Body of pancreas (tissue), 4 donors: ENCODE measurements around the gene NTMT1. TPM values are rescaled to one million over a fixed set of nuclear protein-coding genes. Genes with fewer than 3 reads are reported as not detected.

Source experiments
- ATAC-seq: fragments of 150-250 bp; one replicate; pipeline ENCODE4 v1.9.1; 2016
- DNase-seq, 4 donors: peaks; one replicate each; pipeline ENCODE4 v3.0.0-alpha.2; 2019
- H3K27ac ChIP-seq, 4 donors: fragments of 200-600 bp; sonication (generic); 1 replicate in 3 of 4; 2 replicates in 1 of 4; pipeline versions ENCODE4 v1.5.1 to v1.6.1; 2016 to 2019; ENCODE audit warnings: mild to moderate bottlenecking in 1 of 4, mixed read lengths in 1 of 4, moderate library complexity in 1 of 4
- H3K27me3 ChIP-seq, 2 donors: fragments of 200-600 bp; sonication (generic); one replicate each; pipeline ENCODE4 v1.6.0; 2016; ENCODE audit warnings: mild to moderate bottlenecking in 1 of 2
- H3K36me3 ChIP-seq, 2 donors: fragments of 200-600 bp; sonication (generic); replicated peaks in 1 of 2; 2 replicates each; pipeline ENCODE4 v1.5.1; 2016; ENCODE audit warnings: low read depth in 2 of 2; ENCODE audit not compliant: insufficient read depth in 1 of 2
- H3K4me1 ChIP-seq: fragments of 200-600 bp; sonication (generic); one replicate; pipeline ENCODE4 v1.6.0; 2016
- H3K4me3 ChIP-seq, 2 donors: fragments of 200-600 bp; sonication (generic); 1 replicate in 1 of 2; 2 replicates in 1 of 2; pipeline ENCODE4 v1.5.1; 2016 to 2019
- H3K9me3 ChIP-seq, 3 donors: fragments of 200-600 bp; sonication (generic); 1 replicate in 2 of 3; 2 replicates in 1 of 3; pipeline ENCODE4 v1.5.1; 2016
- POLR2A ChIP-seq, 3 donors: fragments of 450-650 bp; IDR thresholded peaks; one replicate each; pipeline ENCODE4 v1.6.1; 2016; ENCODE audit warnings: antibody characterized with exemption in 3 of 3, mild to moderate bottlenecking in 2 of 3
- WGBS, 2 donors: methylation state at CpG; one replicate each; pipeline ENCODE4 v1.1.5; 2017; 5-methylcytosine and 5-hydroxymethylcytosine counted together
- intact Hi-C: fragments of 100-400 bp; cut with DNase I; formaldehyde crosslinking; loops from one replicate; pipeline ENCODE4 v1.15.1; 2023
- total RNA-seq, 2 donors: library from RNA; depleted of rRNA; stranded (reverse); fragments of >200 nt; gene quantifications; one replicate each; pipeline ENCODE4 v1.1.0, GENCODE V29; 2016
- TF ChIP-seq, protein P1 (sequence below), 7 experiments: fragments of 450-650 bp in 4 of 7; fragments of 200-600 bp in 3 of 7; sonication (generic) in 3 of 7; IDR thresholded peaks; one replicate each; pipeline ENCODE4 v1.5.1; 2016 to 2019; ENCODE audit warnings: antibody characterized with exemption in 7 of 7

NTMT1 gene
- total RNA-seq, 2 donors from 2014 or later, result 11.2 to 14.5 TPM

DNA sequence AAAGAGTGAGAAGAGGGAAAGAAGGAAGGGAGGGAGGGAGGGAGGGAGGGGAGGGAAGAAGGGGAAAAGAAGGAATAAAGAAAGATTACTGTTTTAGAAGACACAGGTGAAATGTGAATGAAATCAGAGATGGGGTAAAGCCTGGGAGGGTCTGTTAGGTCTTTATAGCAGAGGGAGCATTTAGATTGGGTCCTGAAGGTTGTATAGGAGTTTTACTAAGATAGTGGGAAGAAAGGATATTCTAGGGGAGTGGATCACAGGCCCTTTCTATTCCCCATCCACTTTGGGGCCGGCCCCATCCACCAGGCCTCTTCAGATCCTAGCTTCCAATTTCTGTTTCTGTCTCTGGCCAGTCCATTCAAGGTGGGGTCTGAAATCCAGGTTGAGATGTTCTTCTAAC, 40.6 kb upstream of the NTMT1 start:
- WGBS, 2 donors, result 93 to 100% methylated on average over 1 of the region's 1 CpG
- Histone ChIP-seq H3K36me3 (no peaks in the 10 kb centered on the region), H3K4me3 (no peak overlapping the region), H3K27ac (no peak overlapping the region), H3K4me1 (no peaks in the 10 kb centered on the region), H3K27me3 (no peaks in the 10 kb centered on the region), H3K9me3 (no peaks in the 10 kb centered on the region)
- TF ChIP-seq, protein P1, sequence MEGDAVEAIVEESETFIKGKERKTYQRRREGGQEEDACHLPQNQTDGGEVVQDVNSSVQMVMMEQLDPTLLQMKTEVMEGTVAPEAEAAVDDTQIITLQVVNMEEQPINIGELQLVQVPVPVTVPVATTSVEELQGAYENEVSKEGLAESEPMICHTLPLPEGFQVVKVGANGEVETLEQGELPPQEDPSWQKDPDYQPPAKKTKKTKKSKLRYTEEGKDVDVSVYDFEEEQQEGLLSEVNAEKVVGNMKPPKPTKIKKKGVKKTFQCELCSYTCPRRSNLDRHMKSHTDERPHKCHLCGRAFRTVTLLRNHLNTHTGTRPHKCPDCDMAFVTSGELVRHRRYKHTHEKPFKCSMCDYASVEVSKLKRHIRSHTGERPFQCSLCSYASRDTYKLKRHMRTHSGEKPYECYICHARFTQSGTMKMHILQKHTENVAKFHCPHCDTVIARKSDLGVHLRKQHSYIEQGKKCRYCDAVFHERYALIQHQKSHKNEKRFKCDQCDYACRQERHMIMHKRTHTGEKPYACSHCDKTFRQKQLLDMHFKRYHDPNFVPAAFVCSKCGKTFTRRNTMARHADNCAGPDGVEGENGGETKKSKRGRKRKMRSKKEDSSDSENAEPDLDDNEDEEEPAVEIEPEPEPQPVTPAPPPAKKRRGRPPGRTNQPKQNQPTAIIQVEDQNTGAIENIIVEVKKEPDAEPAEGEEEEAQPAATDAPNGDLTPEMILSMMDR (IDR thresholded peaks at IDR 0.05), result no peak
- no peak for TF ChIP-seq POLR2A (IDR thresholded peaks at IDR 0.05)
- no peak for DNase-seq
- no peak for ATAC-seq
- intact Hi-C loops, result no loop called here

DNA sequence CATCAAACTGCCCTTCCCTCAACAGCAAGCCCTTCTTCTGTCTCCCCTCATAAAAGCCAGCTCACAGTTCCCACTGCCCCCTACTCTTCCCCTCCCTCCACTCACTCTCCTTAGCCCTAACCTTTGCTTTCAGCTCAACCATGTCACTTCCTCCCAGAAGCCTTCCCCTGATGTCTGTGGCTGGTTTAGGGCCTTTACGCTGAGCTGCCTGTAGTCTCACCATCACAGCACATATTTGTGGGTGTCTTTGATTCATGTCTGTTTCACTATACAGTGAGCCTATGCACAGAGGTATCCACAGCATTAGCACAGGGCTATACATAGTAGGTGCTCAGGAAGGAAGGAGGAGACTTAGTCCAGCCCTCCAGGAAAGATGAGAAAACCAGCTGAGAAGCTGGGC, 39.7 kb upstream of the NTMT1 start:
- no peak for ATAC-seq
- intact Hi-C loops, result no loop called here
- Histone ChIP-seq H3K9me3 (no peaks in the 10 kb centered on the region), H3K27ac (no peak overlapping the region), H3K4me3 (no peak overlapping the region), H3K27me3 (no peaks in the 10 kb centered on the region), H3K4me1 (no peaks in the 10 kb centered on the region), H3K36me3 (no peaks in the 10 kb centered on the region)
- 84 to 94% methylated on average over 1 of the region's 1 CpG for WGBS, 2 donors
- no peak for DNase-seq
- TF ChIP-seq, protein P1 (IDR thresholded peaks at IDR 0.05), result no peak
- no peak for TF ChIP-seq POLR2A (IDR thresholded peaks at IDR 0.05)

DNA sequence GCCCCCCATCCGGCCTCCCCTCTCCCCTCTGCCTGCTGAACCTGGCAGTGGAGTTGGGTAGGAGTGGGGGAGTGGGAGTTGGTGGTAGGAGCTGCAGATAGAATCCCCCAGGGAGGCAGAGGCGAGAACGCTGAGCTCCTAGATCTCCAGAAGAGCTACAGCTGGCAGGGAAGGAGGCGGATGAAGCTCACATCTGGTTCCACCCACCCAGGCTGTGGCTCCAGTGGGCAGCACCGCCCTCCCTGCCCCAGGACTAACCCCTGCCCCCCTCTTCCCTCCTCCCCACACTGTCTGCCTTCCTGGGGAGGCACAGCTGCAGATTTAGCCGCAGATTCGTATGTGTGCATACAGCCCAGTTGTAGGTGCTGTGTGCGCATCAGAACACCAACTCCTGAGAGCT, 39.3 kb upstream of the NTMT1 start:
- H3K27ac ChIP-seq, result no peak overlapping the region
- H3K36me3 ChIP-seq, result no peaks in the 10 kb centered on the region
- intact Hi-C loops, result no loop called here
- WGBS, 2 donors, result 74 to 88% methylated on average over 5 to 8 of the region's 8 CpGs
- no peak overlapping the region for H3K4me3 ChIP-seq
- TF ChIP-seq, protein P1 (IDR thresholded peaks at IDR 0.05), result no peak
- H3K9me3 ChIP-seq, result no peaks in the 10 kb centered on the region
- H3K27me3 ChIP-seq, result no peaks in the 10 kb centered on the region
- no peak for DNase-seq
- ATAC-seq, result no peak
- H3K4me1 ChIP-seq, result no peaks in the 10 kb centered on the region

DNA sequence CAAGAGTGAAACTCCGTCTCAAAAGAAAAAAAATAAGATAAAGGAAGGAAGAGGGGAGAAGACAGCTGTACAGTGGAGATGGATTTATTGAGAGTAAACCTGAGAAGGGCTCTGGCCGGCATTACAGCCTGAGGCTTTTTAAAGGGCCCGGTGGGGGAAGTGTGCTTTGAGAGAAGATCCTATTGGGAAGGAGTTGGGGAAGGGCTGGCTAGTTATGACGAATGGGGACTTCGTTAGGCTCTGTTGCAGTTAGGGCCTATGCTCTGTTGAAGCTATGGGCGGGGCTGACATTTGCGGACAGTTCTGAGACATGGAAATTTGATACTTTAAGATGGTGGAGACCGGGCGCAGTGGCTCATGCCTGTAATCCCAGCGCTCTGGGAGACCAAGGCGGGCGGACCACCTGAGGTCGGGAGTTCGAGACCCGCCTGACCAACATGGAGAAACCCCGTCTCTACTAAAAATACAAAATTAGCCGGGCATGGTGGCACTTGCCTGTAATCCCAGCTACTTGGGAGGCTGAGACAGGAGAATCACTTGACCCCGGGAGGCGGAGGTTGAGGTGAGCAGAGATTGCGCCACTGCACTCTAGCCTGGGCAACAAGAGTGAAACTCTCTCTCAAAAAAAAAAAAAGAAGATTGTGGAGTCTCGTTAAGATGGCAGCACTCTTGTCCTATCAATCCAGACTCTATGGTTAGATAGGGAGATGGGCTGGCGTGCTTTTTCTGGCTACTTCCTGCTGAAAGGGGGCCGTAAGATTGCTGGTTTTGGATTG, 38.3 kb upstream of the NTMT1 start:
- intact Hi-C loops, result no loop called here
- H3K27me3 ChIP-seq, result no peaks in the 10 kb centered on the region
- H3K27ac ChIP-seq, result no peak overlapping the region
- ATAC-seq, result no peak
- no peaks in the 10 kb centered on the region for H3K36me3 ChIP-seq
- no peak overlapping the region for H3K4me3 ChIP-seq
- DNase-seq, result no peak
- TF ChIP-seq, protein P1 (IDR thresholded peaks at IDR 0.05), result no peak
- TF ChIP-seq POLR2A (IDR thresholded peaks at IDR 0.05), result no peak
- WGBS, 2 donors, result 81 to 85% methylated on average over 23 of the region's 23 CpGs
- H3K4me1 ChIP-seq, result no peaks in the 10 kb centered on the region
- H3K9me3 ChIP-seq, result no peaks in the 10 kb centered on the region

DNA sequence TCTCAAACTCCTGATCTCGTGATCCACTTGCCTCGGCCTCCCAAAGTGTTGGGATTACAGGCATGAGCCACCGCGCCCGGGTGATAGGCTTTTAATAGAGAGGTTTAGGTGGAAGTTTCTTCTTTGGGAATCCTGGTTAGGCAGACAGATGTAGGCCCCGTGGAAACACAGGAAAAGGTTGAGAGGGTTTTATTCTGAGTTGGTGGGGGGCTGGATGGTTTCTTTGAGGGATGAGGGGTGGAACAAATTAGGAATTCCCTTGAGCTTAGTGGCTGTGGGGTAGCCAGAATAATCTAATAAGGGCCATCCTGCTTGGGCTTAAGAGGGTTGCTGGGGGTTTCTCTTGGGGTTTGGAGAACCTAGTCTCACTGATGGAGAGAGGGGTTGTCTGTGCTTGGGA, 35.5 kb upstream of the NTMT1 start:
- H3K27me3 ChIP-seq, result no peaks in the 10 kb centered on the region
- no peak for DNase-seq
- WGBS, 2 donors, result 68 to 75% methylated on average over 6 of the region's 6 CpGs
- no peaks in the 10 kb centered on the region for H3K9me3 ChIP-seq
- TF ChIP-seq, protein P1 (IDR thresholded peaks at IDR 0.05), result no peak
- no peak for TF ChIP-seq POLR2A (IDR thresholded peaks at IDR 0.05)
- H3K4me3 ChIP-seq, result no peak overlapping the region
- no peaks in the 10 kb centered on the region for H3K4me1 ChIP-seq
- no peak overlapping the region for H3K27ac ChIP-seq
- no peaks in the 10 kb centered on the region for H3K36me3 ChIP-seq
- ATAC-seq, result no peak
- intact Hi-C loops, result no loop called here
